Adipose tissue (tissue), 3 donors: Measurements from ENCODE around the gene TIMP2. TPM values are rescaled to one million over a fixed set of nuclear protein-coding genes. Genes with fewer than 3 reads are reported as not detected.

Experiments
- H3K27ac ChIP-seq: one replicate; pipeline ENCODE4 v1.5.1; 2013; ENCODE audit warnings: low read depth, low read length
- WGBS, 3 donors: extraction: QIAGEN DNeasy Blood & Tissue Kit; methylation state at CpG; one replicate each; pipeline ENCODE4 v1.1.7; 2013; 5-methylcytosine and 5-hydroxymethylcytosine counted together
- polyA plus RNA-seq, 3 donors: library from polyadenylated mRNA; stranded (reverse); fragments of 200-250 nt; gene quantifications; one replicate each; pipeline ENCODE4 v1.2.3, GENCODE V29; 2013
- donor health status: healthy with polysubstance abuse.
- donor health status: Bipolar disorder and iron deficiency.
- donor health status: healthy.

Gene TIMP2
- polyA plus RNA-seq, 3 donors, result 37.2 to 127 (median 122) TPM

- no peak overlapping the region for H3K27ac ChIP-seq
- WGBS, 3 donors, result 68 to 73% (median 71%) methylated on average over 33 of the region's 33 CpGs
Measured at GRCh38 chr17:78935419-78936323, 10.5 kb upstream of the TIMP2 start.

DNA sequence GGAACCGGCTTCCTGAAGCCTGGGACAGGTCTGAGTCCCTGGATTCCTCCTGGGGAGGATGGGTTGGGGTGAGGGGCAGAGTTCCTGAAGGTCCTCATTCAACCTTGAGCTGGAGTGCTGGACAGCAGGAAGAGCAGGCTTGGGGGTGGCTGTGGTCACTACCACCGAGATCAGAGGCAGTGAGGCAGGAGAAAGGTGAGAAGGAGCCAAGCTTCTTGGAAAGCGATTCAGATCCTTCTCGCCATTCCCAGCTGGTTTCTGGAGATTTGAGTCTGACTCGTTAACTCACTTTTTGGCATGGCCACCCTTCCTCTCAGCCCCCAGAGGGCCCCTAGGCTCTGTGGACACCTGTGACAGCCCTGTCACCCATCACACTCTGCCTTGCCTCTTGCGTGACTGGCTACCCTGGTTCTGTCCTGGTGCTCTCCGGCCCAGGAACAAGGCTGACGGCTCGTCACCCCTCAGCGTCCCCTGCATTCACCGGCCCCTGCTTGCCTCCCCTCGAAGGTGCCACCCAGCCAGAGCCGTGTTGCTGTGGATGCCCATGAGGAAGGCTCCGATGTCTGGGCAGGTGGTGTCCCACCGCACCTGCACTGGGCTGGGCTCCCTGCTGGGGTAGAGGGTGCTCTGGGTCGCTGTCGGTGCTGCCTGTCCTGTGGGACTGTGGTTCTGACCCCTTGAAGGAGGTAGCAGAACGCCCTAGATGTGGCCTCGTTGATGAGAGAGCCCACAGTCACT is 9.7 kb upstream of the TIMP2 start:
- H3K27ac ChIP-seq, result peak overlapping the region; percentile 8
- 73 to 80% (median 76%) methylated on average over 19 of the region's 19 CpGs for WGBS, 3 donors

- 8 to 15% (median 9%) methylated on average over 15 to 16 of the region's 16 CpGs for WGBS, 3 donors
- no peak overlapping the region for H3K27ac ChIP-seq
Measured at GRCh38 chr17:78933959-78934568, 8.9 kb upstream of the TIMP2 start.

DNA sequence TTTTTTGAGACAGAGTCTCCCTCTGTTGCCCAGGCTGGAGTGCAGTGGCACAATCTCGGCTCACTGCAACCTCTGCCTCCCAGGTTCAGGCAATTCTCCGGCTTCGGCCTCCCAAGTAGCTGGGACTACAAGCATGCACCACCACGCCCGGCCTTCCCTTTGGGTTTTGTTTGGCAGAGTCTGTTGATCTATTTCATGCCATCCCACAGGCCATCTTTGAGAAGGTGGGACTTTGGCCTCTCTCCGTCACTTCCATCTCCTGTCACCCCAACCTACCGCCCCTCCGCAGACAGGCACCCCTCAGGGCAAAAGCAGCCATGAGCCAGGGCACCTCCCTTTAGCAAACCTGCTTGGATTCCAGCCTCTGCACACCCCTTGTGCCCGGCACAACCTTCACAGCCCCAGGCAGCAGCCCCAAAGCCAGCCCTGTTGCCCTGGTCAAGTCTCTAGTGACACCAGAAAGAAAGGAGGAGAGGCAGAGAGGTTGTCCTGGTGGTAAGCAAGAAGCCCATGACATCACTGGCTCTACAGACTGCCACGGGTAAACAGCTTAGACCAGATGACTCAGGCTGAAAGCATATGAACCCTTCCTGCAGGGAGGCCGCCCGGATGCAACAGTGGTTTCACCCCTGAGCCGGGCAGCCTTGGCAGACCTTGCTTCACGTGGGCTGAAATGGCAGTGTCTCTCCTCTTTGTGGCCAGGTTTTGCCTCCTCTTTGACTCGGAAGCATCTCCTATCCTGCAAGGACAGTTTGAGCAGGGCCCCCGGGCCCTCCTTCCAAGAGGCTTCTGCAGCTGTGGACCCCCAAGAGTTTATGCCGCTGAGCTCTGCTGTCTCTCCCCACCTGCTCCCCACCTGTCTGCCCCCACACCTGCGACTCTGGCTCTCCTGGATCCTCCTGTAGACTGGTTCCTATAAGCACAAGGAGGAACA is 8.1 kb upstream of the TIMP2 start:
- 62 to 85% (median 68%) methylated on average over 18 of the region's 18 CpGs for WGBS, 3 donors
- no peak overlapping the region for H3K27ac ChIP-seq

- WGBS, 3 donors, result 54 to 71% (median 57%) methylated on average over 28 to 31 of the region's 31 CpGs
- no peak overlapping the region for H3K27ac ChIP-seq
Measured at GRCh38 chr17:78929908-78930775, 5.0 kb upstream of the TIMP2 start.

- 19 to 44% (median 19%) methylated on average over 28 to 33 of the region's 33 CpGs for WGBS, 3 donors
- H3K27ac ChIP-seq, result peak overlapping the region; percentile 83
Measured at GRCh38 chr17:78925662-78926555, 722 bp upstream of the TIMP2 start.

DNA sequence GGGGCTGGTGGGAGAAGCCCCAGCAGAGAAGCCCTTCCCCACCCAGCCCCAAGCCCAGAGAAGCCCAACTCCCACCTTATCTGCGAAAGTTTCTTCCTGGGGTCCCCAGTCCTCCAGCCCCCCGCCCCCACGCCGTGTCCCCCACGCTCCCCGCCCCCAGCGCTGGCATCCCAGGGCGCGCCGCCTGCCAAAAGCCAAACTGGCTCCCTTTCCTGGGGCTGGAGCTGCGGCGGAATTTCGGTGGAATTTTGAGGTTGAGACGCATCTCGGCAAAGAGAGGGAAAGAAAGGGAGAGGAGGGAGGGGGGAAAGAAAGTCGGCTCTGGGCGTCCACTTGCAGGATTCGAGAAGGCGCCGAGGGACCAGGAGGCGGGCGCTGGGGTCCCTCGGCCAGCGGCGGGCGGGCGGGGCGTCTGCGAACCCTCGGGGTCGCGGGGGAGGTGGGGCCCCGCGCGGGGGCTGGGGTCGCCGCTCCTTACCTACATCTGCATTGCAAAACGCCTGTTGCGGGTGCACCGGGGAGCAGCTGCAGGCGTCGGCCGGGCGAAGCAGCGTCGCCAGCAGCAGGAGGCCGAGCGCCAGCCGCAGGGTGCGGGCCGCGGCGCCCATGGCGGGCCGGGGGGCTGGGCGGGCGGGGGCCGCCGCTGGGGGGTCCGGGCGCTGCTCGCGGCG is 571 bp downstream of the TIMP2 start:
- peak overlapping the region; percentile 31 for H3K27ac ChIP-seq
- WGBS, 3 donors, result 0 to 2% (median 1%) methylated on average over 32 to 64 of the region's 64 CpGs

GRCh38 chr17:78923660-78924453 is 1.3 kb downstream of the TIMP2 start:
- 3 to 6% (median 4%) methylated on average over 28 of the region's 28 CpGs for WGBS, 3 donors
- H3K27ac ChIP-seq, result no peak overlapping the region

GRCh38 chr17:78922816-78923498 is 2.2 kb downstream of the TIMP2 start:
- WGBS, 3 donors, result 36 to 65% (median 43%) methylated on average over 11 to 12 of the region's 13 CpGs
- H3K27ac ChIP-seq, result no peak overlapping the region

GRCh38 chr17:78921437-78921971 is 3.7 kb downstream of the TIMP2 start:
- WGBS, 3 donors, result 52 to 66% (median 57%) methylated on average over 8 of the region's 8 CpGs
- H3K27ac ChIP-seq, result no peak overlapping the region

GRCh38 chr17:78920528-78920927 is 4.7 kb downstream of the TIMP2 start:
- H3K27ac ChIP-seq, result no peak overlapping the region
- WGBS, 3 donors, result 34 to 75% (median 73%) methylated on average over 8 of the region's 8 CpGs

- H3K27ac ChIP-seq, result peak overlapping the region; percentile 46
Measured at GRCh38 chr17:78919861-78920450, 5.2 kb downstream of the TIMP2 start.

GRCh38 chr17:78918979-78919378 is 6.2 kb downstream of the TIMP2 start:
- no peak overlapping the region for H3K27ac ChIP-seq
- WGBS, 3 donors, result 75 to 84% (median 75%) methylated on average over 14 of the region's 14 CpGs

More at GRCh38 chr17:78919861-78920450, 5.2 kb downstream of the TIMP2 start:
- whole genome bisulfite sequencing, 3 donors, result 63 to 68% (median 65%) methylated on average over 17 to 20 of the region's 20 CpGs
